Activated CD8-positive, alpha-beta memory T cell treated with anti-CD3 and anti-CD28 coated beads for 4 hours (primary cell): ENCODE data around the gene DBT.

Source experiments
- DNase-seq, 2 donors: peaks; one replicate each; pipeline ENCODE4 v3.0.0-alpha.2; 2020; ENCODE audit warnings: low read depth in 2 of 2

DBT gene

DNA sequence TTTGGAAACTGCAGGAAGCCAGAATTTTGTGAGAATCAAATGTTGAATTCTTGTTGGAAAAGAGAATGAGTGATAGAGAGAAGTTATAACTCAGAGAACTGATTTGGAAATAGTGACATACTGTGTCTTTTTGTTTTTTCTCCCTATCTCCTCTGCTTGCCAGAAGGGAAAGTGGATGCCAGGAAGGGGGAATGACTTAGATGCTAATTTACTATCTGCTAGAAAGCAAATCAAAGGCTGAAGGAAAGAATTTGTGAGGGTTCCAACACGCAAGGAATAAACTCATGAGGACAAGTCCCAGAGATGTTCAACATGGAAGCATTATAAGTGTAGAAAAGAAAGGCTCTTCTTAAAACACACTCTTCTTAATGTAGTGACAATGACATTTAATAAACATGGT is 51.0 kb downstream of the DBT start:
- no peak for DNase-seq

- no peak for DNase-seq
Observed at GRCh38 chr1:100188617-100189016, 61.0 kb downstream of the DBT start.

DNA sequence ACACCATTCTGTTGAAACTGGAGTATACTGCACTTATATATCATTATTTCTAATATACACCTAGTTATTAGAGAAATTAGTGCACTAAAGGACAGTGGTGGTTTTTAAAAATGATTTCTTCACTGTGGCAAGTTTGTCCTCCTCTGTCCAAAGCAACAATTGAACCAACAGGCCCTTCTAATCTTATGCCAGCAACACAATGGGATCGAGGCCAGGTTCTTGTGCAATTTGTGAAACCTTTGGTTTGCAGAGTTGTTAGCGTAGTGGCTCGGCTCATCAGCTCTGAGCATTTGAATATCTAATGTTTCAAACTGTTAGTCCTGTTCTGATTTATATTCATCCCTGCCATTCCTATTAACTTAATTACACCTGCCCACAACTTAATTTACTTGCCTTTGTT is 61.7 kb downstream of the DBT start:
- no peak for DNase-seq

GRCh38 chr1:100184536-100184935 is 65.1 kb downstream of the DBT start:
- no peak for DNase-seq

GRCh38 chr1:100183370-100183769 is 66.3 kb downstream of the DBT start:
- DNase-seq: no peak

DNA sequence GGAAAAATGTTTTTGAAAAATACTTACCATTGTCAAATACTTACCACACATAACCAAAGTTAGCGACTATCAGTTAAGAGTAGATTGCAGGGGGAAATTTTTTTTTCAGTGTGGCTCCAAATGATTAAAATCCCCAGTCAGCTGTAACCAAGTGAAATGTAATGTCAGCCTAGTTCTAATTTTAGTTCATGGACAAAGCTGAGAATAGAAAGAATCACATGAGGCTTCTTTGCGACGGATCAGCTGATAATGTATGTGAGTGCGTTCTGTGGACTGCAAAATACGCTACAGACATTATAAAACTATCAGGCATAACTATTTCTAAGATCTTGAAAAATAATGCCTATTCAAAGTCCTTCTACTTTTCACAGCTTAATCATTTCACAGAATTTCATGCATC is 71.5 kb downstream of the DBT start, which contains the start of gene LRRC39:
Gene LRRC39, minus strand, starts transcription at position 166 of the 400 bp plus-strand sequence. CDS start 9,740 bp downstream, outside the sequence.
- DNase-seq: no peak

GRCh38 chr1:100177295-100178041 is 72.2 kb downstream of the DBT start:
- DNase-seq: no peak

GRCh38 chr1:100168051-100168450 is 81.6 kb downstream of the DBT start:
- DNase-seq: no peak

- DNase-seq: no peak
Observed at GRCh38 chr1:100164702-100165101, 84.9 kb downstream of the DBT start.

- no peak for DNase-seq
Observed at GRCh38 chr1:100164216-100164615, 85.4 kb downstream of the DBT start.

DNA sequence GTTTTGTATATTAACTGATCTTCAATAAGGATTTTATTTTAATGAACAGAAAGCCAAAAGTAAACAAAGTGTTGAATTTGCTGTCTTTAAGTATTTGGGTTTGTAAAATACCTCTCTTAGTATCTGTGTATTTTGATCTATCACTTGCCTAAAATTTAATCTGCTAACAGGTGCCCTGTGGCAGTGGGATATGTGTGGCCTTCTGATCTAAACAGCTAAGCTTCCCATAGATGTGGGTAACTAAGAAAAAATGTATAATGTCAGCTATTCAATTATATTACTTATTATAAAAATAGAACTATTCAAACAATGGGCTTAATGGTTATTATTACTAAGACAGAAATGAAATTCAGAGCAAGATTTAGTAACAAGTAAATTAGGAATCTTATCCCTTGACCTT is 86.8 kb downstream of the DBT start:
- DNase-seq: no peak

GRCh38 chr1:100152271-100152670 is 97.4 kb downstream of the DBT start:
- DNase-seq: no peak

GRCh38 chr1:100151679-100152078 is 98.0 kb downstream of the DBT start:
- DNase-seq: no peak

GRCh38 chr1:100147875-100148274 is 101.8 kb downstream of the DBT start:
- DNase-seq: no peak

- DNase-seq: no peak
Observed at GRCh38 chr1:100146958-100147357, 102.7 kb downstream of the DBT start.

DNA sequence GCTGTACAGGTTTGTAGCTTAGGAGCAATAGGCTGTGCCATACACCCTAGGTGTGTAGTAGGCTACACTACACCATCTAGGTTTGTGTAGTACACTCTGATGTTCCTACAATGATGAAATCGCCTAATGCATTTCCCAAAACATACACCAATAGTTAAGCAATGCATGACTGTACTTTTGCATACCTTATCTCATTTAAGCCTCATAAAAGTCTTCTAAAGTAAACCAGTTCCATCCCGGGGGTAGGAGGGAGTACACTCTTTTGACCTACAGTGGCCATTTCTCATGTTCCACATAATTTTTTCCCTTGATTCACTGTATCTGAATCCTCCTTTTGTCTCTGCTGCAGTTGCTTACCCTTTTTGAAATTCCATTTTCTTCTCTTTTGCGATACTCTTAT is 104.5 kb downstream of the DBT start:
- DNase-seq: no peak

- DNase-seq: no peak
Observed at GRCh38 chr1:100142343-100142742, 107.3 kb downstream of the DBT start.

- DNase-seq: no peak
Observed at GRCh38 chr1:100141192-100141591, 108.4 kb downstream of the DBT start.

- no peak for DNase-seq
Observed at GRCh38 chr1:100137602-100138001, 112.0 kb downstream of the DBT start.
